Measurements from ENCODE around the gene ONECUT3.

ONECUT3 gene

GRCh38 chr19:1822210-1822609 lies 68.9 kb downstream of the ONECUT3 start:
- TF ChIP-seq CTCF (IDR thresholded peaks at IDR 0.05; ENCODE audit: unreplicated experiment in 3 of 3), result no peak
- no peaks in the 10 kb centered on the region for H3K27me3 Mint-ChIP-seq (ENCODE audit: low read depth)
- no peaks in the 10 kb centered on the region for H3K9me3 Mint-ChIP-seq
- peaks cover 28% of the 10 kb centered on the region for H3K36me3 Mint-ChIP-seq (ENCODE audit: low read depth)
- no peak overlapping the region for H3K4me3 Mint-ChIP-seq
- H3K4me1 Mint-ChIP-seq, result peaks cover 4% of the 10 kb centered on the region
- no peak overlapping the region for H3K27ac Mint-ChIP-seq

- no peak overlapping the region for H3K27ac Mint-ChIP-seq
- no peaks in the 10 kb centered on the region for H3K9me3 Mint-ChIP-seq
- H3K4me1 Mint-ChIP-seq, result peaks cover 4% of the 10 kb centered on the region
- no peak overlapping the region for H3K4me3 Mint-ChIP-seq
- H3K27me3 Mint-ChIP-seq (ENCODE audit: low read depth), result no peaks in the 10 kb centered on the region
- peaks cover 28% of the 10 kb centered on the region for H3K36me3 Mint-ChIP-seq (ENCODE audit: low read depth)
- TF ChIP-seq CTCF (IDR thresholded peaks at IDR 0.05; ENCODE audit: unreplicated experiment in 3 of 3), result no peak
These were observed 69.7 kb downstream of the ONECUT3 start for GRCh38 chr19:1823020-1823419.

- H3K4me1 Mint-ChIP-seq, result peaks cover 4% of the 10 kb centered on the region
- no peak overlapping the region for H3K27ac Mint-ChIP-seq
- H3K9me3 Mint-ChIP-seq, result no peaks in the 10 kb centered on the region
- H3K4me3 Mint-ChIP-seq, result no peak overlapping the region
- H3K27me3 Mint-ChIP-seq (ENCODE audit: low read depth), result no peaks in the 10 kb centered on the region
- no peak for TF ChIP-seq CTCF (IDR thresholded peaks at IDR 0.05; ENCODE audit: unreplicated experiment in 3 of 3)
- peaks cover 28% of the 10 kb centered on the region for H3K36me3 Mint-ChIP-seq (ENCODE audit: low read depth)
These were observed 70.4 kb downstream of the ONECUT3 start for GRCh38 chr19:1823539-1824251.

GRCh38 chr19:1824252-1824622 lies 70.9 kb downstream of the ONECUT3 start:
- Mint-ChIP-seq H3K4me1 (peaks cover 4% of the 10 kb centered on the region), H3K27ac (peak overlapping the region in 1 of 3 experiments; percentile 29), H3K4me3 (no peak overlapping the region), H3K9me3 (no peaks in the 10 kb centered on the region), H3K27me3 (ENCODE audit: low read depth) (no peaks in the 10 kb centered on the region), H3K36me3 (ENCODE audit: low read depth) (peaks cover 28% of the 10 kb centered on the region)
- no peak for TF ChIP-seq CTCF (IDR thresholded peaks at IDR 0.05; ENCODE audit: unreplicated experiment in 3 of 3)

GRCh38 chr19:1825909-1826556 lies 72.7 kb downstream of the ONECUT3 start:
- H3K27me3 Mint-ChIP-seq (ENCODE audit: low read depth), result no peaks in the 10 kb centered on the region
- peaks cover 22% of the 10 kb centered on the region for H3K36me3 Mint-ChIP-seq (ENCODE audit: low read depth)
- H3K4me1 Mint-ChIP-seq, result peaks cover 4% of the 10 kb centered on the region
- H3K4me3 Mint-ChIP-seq, result peak overlapping the region in 2 of 3 experiments; percentile 69 to 71
- peak overlapping the region in 2 of 3 experiments; percentile 76 to 91 for H3K27ac Mint-ChIP-seq
- no peaks in the 10 kb centered on the region for H3K9me3 Mint-ChIP-seq
- TF ChIP-seq CTCF (IDR thresholded peaks at IDR 0.05; ENCODE audit: unreplicated experiment in 3 of 3), result peak; percentile 82 to 93 (median 91)
